Hematopoietic multipotent progenitor cell treated with erythropoietin and hydrocortisone succinate and interleukin-3 and kit ligand, for 17 days (in vitro differentiated cells): Measurements from ENCODE around the gene TMTC3.
"Not testable (repeated sequence)": the region's sequence is repeated elsewhere in the genome, so short reads cannot be mapped to it uniquely, and the experiment has no call there.

Experiments used
- DNase-seq: peaks from one replicate; pipeline ENCODE4 v3.0.0-alpha.2; 2015; ENCODE audit warnings: low spot score

TMTC3 gene

DNA sequence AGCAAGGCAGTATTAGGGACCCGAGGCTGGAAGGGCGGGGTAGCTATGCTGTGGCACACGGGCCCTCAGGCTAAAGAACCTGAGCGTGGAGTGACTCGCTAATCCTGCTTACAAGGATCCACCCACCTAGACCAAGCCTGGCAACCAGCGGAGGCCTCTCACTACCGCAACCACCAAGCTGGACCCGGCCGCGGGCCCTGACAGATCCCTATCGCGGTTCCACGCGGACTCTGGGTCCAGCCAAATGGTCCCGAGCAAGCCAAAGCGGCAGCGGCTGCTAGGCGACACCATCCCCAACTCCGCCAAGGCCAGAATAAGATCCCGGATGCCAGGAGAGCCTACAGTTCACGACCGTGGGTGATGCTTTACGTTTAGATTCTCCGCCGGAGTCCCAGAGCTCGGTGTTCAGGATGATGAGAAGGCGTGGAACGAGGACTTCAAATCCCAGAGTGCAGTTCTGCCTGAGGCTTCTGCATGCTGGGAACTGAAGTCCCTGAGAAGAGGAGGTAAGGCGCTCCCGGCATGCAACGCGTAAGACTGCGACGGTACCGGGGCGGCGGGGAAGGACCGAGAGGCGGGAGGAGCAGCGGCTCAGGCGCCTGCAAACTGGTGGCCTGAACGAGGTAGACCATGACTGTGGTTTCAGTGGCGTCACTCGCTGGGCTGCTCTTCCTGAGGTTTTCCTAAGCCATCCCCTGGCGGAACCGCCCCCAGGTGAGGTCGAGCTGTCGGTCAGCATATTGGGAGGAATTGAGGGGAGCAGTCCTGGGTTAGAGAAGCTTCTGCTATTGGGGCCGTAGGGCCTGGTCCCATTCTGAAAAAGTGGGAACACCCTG lies at the start of gene TMTC3, which contains the start of gene CEP290:
TMTC3 (plus strand) TSS at position 534 of the 836 bp plus-strand sequence. CDS start 6,009 bp downstream, outside the sequence.
CEP290 (minus strand) TSS at position 315 of the 836 bp plus-strand sequence. CDS start 781 bp downstream, outside the sequence.
- peak; percentile 94 for DNase-seq

DNA sequence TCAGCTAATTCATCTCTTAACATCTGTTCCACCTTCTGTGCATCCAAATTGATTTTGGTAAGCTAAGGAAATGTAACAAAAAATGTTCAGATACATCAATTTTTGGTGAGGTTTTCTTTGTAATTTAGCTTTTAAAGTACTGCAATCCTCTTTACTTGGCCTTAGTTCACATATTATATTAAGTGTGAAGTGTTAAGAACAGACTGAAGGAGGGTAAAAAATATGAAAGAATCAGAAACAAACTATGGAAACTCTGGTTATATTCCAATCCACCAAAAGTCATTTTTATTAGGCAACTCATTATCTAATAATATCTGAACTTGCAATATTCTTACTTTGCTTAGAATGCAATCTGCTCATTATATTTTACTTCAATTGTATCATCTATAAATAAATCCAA lies 49.3 kb upstream of the TMTC3 start:
- no peak for DNase-seq

DNA sequence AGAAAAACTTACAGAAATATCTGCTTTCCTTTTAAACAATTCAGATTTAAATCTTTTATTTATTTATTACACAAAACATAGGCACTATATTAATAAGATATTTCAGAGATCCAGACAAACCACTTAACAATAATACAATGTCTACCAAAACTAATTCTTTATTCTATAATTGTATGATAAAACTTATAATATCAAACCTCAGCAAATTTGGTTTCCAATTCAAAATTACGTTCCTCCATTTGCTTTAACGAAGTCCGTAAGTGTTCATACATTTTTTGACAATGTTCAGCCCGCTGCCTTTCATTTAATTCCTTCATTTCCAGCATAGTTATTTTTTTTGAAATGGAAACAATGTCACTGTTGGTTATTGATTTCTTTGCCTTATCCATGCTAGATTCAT lies 48.5 kb upstream of the TMTC3 start:
- no peak for DNase-seq

DNA sequence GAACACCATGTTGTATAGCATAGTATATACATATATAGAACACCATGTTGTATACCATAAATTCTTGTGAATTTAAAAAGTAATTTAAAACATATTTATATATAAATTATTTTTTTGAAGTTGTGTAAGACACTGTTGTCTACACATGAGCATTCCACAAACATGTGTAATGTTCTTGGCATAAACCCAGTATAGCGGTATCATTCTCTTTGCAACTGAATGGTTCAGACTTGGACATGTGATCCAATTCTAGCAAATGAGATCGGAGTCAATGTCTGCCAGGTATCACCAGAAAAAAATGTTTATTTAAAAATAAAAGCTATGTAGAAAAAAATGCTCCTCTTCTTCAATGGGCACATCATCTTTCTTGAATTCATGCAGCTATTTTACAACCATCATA lies 34.1 kb upstream of the TMTC3 start:
- no peak for DNase-seq

DNA sequence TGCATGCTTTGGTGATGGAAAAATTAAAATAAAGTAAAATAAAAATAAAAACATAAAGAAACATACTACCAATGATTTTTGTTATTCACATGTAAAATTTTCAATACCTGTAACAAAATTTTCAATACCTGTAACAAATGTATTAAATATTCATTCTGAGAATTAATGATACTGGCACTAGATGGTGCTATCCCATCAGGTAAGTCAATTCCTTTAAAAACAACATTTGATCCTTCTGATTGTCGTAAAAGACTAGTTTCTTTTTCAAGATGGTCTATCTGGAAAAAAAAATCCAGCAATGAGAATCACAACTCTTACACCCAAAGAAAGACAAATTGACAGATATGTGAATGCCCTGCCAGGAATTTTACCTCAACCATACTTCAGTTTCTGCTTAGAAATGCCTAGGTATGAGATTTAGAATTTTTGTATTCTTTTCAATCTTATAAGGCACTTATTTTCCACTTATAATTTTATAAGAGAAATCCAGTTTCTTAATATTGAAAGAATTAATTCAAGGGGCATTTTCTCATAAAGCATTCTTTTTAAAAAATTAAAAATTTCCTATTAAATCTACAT lies 30.9 kb upstream of the TMTC3 start:
- DNase-seq, result peak; percentile 71

DNA sequence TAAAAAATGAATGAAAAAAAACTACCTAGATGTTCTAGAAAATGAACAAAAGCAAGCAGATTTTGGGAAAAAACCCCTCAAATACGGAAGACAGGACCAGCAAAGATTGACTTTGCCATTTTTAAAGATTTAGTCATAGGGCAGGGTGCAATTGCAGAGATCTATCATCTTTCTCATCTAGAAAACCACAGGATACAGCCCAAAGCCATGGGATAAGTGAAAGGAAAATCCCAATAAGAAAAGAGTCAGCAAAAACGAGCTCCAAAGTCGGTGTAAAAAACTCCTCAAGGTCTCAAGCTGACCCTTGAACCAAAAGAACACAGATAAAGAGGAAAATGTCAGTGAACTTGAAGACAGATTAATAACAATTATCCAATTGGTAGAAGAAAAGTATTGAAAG lies 28.2 kb upstream of the TMTC3 start:
- no peak for DNase-seq

DNA sequence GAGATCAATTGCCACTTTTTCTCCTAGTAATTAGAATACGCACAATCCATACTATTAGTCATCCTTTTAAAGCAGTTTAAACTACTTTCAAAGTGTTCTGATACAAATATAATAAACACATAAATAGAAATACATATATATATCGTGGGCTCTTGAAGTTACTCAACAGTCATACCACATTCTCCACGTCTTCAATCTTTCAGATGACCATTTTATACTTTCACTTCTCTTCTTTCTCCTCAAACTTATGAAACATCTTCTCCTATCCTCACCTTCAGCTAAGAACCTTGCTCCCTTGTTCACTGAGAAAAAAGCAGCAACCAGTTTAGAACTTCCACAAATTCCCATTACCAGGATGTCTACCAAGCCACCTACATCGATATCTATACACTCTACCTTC lies 19.4 kb upstream of the TMTC3 start:
- DNase-seq, result no peak

DNA sequence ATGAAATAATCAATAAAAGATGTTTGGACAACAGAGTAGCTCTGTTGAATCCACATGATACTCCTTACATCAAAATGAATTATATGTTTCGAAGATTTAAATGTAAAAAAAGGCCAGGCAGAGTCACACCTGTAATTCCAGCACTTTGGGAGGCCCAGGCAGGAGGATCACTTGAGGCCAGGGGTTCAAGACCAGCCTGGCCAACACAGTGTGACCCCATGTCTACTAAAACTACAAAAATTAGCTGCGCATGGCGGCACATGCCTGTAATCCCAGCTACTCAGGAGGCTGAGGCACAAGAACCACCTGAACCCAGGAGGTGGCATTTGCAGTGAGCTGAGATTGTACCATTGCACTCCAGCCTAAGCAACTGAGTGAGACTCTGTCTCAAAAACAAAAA lies 15.0 kb upstream of the TMTC3 start:
- no peak for DNase-seq

DNA sequence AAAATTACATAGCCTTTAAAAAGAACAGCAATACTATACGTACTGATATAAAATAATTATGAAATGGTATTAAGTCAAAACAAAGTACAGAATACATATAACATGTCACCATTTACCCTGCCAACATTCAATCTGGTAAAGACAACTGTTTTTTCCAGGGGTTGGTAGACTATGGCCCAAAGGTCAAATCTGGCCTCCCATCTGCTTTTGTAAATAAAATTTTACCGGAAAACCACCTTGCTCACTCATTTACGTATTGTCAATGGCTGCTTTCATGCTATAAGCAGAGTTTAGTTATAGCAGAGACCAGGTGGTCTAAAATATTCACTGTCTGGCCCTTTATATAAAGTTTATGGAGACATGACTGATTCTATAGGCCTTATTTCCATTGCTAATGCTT lies 14.3 kb upstream of the TMTC3 start:
- no peak for DNase-seq

DNA sequence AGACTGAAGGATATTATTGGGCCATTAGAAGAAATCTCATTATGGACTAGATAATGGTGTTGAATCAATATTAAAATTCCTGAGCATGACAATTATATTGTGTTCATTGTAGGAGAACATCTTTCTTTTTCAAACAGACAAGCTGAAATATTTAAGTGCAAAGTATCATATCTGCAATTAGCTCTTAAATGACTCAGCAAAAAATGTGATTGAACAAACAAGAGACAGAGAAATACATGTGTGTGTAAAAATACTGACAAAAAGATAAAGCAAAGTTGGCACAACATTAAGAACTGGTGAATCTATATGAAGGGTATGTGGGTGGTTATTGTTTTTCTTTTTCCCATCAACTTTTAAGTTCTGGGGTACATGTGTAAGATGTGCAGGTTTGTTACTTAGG lies 9.7 kb upstream of the TMTC3 start:
- peak; percentile 29 for DNase-seq

DNA sequence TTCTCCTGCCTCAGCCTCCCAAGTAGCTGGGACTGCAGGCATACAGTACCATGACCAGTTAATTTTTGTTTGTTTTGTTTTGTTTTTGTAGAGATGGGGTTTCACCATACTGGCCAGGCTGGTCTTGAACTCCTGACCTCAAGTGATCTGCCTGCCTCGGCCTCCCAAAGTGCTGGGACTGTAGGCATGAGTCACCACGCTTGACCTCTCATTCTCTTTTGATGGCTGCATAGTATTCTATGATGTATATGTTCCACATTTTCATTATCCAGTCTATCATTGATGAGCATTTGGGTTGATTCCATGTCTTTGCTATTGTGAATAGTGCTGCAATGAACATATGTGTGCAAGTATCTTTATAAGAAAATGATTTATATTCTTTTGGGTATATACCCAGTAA lies 8.9 kb upstream of the TMTC3 start:
- DNase-seq, result not testable (repeated sequence)

DNA sequence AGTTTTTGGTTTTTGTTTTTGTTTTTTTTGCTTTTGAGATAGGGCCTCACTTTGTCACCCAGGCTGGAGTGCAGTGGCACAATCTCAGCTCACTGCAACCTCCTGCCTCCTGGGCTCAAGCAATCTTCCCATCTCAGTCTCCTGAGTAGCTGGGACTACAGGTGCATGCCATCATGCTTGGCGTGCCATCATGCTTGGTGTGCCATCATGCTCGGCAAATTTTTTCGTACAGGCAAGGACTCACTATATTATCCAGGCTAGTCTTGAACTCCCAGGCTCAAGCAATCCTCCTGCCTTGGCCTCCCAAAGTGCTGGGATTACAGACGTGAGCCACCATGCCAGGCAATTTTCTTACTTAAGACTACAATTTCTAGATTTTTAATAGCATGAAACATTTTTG lies 2.4 kb upstream of the TMTC3 start:
- not testable (repeated sequence) for DNase-seq

DNA sequence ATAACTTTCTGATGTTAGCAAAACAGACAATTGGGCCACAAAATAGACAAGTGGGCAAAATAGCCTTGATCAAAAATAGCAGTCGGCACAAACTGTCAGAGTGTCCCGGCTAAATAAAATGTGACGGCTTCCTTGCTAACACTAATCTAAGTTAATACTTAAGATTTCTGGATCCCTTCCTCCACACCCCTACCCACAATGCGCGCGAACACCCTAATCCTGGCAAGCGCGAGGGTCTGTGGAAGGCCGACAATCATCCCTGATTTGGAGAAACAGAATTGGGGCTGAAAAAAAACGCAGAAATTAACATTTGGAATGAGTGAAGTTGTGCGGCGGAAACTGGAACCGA lies 708 bp upstream of the TMTC3 start:
- no peak for DNase-seq

DNA sequence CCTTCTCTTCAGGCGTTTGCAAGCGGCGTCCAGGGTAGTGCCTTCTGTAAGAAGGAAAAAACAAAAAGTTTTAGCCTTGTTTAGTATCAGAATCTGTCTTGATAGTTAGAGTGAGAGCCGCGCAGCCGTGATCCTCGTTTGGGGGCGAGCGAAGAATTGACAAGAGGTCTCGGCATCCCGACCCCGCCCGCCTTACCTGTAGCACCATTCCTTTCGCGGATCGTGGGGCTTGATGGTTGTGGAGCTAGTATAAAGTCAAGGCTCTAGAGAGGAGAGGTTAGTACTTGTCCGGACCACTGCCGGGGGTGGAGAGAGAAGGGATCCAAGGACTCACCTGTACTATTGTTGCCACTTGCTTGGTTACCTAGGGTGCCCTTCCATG lies 494 bp downstream of the TMTC3 start:
- DNase-seq, result no peak

DNA sequence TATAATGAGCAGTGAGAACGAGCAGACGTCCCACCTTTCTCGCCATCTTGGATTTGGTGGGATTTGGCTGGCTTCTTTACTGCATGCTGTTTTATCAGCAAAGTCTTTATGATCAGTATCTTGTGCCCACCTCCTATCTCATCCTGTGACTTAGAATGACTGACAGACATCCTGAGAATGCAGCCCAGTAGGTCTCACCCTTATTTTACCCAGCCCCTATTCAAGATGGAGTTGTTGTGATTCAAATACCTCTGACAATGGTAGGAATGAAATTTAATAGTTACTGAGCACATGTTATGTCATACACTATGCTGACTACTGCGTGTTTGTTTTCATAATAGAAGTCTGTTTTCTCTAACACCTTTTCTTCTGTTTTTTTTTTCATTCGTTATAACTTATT lies 1.9 kb downstream of the TMTC3 start:
- DNase-seq, result no peak

DNA sequence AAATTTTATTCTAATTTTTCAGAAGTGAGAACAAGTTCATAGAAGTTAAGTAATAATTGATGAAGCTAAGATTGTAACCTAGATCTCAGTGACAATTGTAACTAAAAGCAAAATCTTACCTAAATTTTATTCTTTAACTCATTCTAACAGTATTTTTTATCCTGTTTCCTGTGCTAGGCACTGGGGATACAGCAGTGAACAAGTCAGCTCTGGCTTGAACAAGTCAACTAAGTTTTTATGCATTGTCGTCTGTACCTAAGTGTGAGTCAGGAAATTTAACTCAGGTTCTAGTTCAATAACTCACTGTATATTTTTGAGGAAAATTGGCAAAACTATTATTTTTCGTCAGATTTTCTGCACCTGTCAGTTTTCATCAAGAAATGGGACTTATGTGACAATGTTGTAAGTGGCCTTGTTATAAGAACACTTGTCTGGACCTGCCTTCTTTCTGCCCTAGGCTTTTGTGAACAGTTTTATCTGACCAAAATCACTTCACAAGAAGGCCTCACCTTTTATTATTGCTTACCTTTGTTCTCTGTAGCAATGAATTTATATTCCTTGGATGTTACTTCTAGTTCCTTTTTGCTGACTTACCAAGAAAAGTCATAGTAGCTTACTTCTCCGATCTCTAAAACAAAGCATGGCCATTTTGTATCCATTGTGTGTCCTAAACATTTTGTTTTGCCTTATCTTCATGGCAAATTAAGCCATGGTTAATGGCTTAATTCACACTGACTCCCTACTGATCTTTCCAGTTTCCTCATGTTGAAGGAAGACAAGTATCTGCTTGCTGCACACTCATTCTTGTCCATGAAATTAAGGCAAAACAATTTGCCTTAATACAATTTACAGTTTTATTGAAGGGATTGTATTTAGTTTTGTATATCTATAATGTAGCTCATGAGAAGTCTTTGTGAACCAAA lies 2.7 kb downstream of the TMTC3 start:
- DNase-seq, result no peak

DNA sequence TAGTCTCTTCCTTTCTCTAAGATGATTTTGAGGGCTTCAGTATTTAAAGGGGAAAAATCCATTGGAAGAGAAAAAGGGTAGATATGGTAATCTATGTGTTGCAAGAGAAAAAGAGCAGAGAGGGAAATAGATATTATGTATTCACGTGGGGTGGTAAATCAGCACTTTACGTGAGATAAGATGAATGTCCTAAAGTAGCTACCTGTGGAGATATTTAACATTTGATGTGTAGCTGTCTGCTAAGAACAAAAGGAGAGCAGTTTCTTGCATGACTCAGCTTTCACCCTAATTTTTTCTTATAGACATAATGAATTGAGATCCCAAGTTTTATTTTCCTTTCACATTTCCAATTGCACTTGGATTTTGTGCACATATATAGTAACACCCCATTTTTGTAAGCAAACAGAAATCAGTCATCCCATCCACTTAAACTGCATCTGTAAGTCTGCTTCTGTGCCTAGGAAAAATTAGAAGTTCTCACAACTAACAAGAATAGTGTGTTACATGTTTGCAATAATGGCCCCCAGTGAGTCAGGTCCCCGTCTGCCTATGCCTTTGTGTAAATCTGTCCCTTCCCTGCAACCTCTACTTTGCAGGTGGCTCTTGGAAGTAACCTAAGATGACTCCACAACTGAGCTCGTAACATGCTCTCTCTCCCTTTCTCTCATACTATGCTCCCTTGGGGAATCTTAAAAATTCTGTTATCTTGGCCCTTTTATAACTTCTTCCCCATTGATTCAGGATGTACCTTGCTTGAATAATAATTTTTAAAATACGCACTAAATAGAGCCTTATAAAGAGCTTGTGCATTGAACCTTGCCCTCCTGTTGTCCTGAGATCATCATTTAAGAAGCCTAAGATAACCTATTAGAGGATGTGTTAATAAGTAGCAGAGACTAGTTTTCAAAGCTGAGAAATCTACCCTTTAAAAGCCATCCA lies 3.7 kb downstream of the TMTC3 start:
- DNase-seq, result no peak

DNA sequence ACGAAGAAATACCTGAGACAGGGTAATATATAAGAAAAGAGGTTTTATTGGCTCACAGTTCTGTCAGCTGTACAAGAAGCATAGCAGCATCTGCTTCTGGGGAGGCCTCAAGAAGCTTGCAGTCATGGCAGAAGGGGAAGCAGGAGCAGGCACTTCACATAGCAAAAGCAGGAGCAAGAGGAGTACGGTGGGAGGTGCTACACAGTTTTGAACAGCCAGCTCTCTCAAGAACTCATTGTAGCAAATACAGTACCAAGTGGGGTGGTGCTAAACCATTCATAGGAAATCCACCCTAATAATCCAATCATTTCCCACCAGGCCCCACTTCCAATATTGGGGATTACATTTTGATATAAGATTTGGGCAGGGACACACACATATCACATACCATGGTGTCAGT lies 8.0 kb downstream of the TMTC3 start:
- no peak for DNase-seq

DNA sequence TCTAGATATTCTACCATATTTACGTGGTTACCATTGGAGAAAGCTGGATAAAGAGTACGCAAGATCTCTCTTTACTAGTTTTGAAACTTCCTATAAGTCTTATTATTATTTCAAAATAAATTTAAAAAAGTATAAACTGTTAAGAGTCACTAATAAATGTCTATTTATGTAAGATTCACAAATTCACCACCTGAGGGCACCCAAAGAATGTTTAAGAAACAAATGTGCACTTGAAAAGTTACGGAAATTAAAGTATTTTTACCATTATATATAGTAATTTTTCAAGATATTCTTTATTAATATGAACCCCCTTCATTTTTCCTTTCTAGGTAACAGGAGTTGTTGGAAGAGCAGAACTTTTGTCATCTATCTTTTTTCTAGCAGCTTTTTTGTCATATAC lies 11.9 kb downstream of the TMTC3 start:
- DNase-seq, result no peak

DNA sequence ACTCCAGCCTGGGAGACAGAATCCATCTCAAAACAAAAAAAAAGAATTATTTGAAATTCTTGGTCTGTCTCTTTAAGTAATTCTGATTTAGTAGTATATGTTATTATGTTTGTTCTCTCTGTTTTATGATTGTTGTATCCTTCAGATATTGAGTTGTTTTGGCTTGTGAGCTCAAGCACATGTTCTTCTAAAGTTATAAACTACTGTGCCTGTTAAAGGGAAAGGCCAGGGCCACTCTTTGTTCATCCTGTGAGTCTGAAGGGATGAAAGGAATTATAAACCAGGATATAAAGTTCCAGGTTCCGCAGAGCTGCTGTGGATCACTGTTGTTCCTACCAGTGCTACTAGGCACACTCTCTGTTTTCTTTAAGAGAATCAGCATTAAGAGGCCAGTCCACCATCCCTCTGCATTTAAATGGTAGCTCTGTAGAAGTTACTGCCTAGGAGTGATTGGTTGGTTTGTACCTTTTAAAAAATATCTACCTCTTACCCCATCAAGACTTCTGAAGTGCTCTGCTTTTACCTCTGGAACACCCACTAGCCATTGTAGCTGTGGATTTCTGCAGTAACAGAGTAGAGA lies 14.1 kb downstream of the TMTC3 start:
- DNase-seq, result no peak

DNA sequence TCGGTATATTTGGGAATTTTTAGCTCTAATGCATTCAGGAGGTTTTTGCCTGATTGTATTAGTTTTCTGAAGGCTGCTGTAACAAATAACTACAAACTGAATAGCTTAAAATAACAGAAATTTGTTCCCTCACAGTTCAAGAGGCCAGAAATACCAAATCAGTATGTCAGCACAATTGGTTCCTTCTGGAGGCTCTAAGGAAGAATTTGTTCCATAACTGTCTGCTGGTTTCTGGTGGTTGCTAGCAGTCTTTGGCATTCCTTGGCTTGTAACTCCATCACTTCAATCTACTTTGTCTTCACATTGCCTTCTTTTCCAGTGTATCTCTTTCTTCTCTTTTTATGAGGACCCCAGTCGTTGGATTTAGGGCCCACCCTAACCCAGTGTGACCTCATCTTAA lies 21.3 kb downstream of the TMTC3 start:
- no peak for DNase-seq
